Skin epidermis (tissue), 12 donors: ENCODE data around the gene CCT5.

ENCODE experiments used
- H3K27ac ChIP-seq, 21 experiments: fragments of 200-600 bp; sonication (generic) in 11 of 21; one replicate each; pipeline ENCODE4 v1.5.0; 2020; ENCODE audit warnings: mild to moderate bottlenecking in 3 of 21, inconsistent platforms in 2 of 21, moderate library complexity in 2 of 21
- H3K4me3 ChIP-seq, 7 experiments: fragments of 200-600 bp; sonication (generic) in 2 of 7; one replicate each; pipeline ENCODE4 v1.5.0; 2020; ENCODE audit warnings: inconsistent platforms in 2 of 7, mild to moderate bottlenecking in 2 of 7, moderate library complexity in 1 of 7

CCT5 gene

GRCh38 chr5:10249948-10250805 is at the start of gene CCT5:
Gene CCT5 (plus strand): TSS chr5:10250280. CDS start chr5:10250341, 61 bp downstream.
- Histone ChIP-seq H3K27ac (peak within 1 kb of the TSS; percentile 65 to 100 (median 97)), H3K4me3 (peak within 1 kb of the TSS; percentile 64 to 100 (median 85))

- H3K4me3 ChIP-seq: no peak overlapping the region
- H3K27ac ChIP-seq: no peak overlapping the region
Measured at GRCh38 chr5:10201223-10201868, 48.7 kb upstream of the CCT5 start.

GRCh38 chr5:10202089-10202910 is 47.8 kb upstream of the CCT5 start:
- Histone ChIP-seq H3K4me3 (no peak overlapping the region), H3K27ac (no peak overlapping the region)

DNA sequence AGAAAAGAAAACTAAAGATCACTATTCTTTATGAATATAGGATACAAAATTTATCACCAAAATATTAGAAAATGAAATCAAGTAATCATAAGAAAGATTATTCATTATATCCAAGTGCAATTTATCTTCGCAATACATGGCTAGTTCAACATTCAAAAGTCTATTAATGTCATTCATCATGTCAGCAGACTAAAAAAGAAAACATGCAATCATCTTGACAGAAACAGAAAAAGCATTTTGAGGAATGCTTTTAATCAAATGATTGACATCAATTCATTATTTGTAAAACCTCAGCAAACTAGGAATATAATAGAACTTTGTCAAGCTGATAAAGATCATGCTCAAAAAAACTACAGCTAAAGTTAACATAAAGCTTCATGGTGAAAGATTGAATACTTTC is 41.1 kb upstream of the CCT5 start:
- no peak overlapping the region for H3K4me3 ChIP-seq
- no peak overlapping the region for H3K27ac ChIP-seq

DNA sequence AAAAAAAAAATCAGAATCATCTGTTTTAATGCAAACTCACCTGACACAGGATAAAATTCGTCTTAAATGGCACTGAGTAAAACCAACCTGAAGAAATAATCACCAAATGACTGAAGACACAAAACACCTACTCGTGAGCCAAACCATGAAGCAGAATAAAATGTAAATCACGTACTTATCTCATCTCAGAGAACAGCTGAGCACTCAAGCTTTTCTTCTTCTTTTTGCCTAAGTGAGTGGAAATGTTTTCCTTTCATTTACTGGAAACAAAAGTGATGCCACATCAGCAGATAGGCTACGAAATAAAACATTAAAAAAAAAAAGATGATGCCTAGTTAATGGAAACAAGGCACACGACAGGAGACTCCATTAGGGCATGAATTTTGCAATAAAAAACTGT is 36.8 kb upstream of the CCT5 start:
- Histone ChIP-seq H3K27ac (no peak overlapping the region), H3K4me3 (no peak overlapping the region)

GRCh38 chr5:10214041-10214440 is 36.0 kb upstream of the CCT5 start:
- no peak overlapping the region for H3K4me3 ChIP-seq
- H3K27ac ChIP-seq: no peak overlapping the region

- no peak overlapping the region for H3K4me3 ChIP-seq
Measured at GRCh38 chr5:10215366-10215765, 34.7 kb upstream of the CCT5 start.

GRCh38 chr5:10216107-10216506 is 34.0 kb upstream of the CCT5 start:
- Histone ChIP-seq H3K4me3 (no peak overlapping the region), H3K27ac (no peak overlapping the region)

More at GRCh38 chr5:10215366-10215765, 34.7 kb upstream of the CCT5 start:
- H3K27ac ChIP-seq: no peak overlapping the region

DNA sequence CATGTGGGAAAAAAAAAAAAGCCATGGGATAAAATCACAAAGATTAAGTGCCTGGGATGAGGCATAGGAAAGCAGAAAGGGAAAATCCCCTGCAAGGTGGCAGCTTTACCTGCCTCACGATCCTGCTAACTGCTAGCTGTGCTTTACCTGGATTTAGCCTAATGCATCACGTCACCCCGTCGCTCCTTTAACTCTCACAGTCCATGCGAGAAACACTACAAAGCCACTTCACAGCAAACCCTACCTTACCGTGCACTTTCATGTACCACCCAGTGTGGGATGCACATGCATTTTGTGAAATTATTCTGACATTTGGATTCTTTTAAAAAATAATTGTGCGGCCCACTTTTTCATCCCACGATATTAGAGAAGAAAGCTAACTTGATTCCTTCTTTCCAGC is 31.4 kb upstream of the CCT5 start:
- no peak overlapping the region for H3K27ac ChIP-seq
- H3K4me3 ChIP-seq: no peak overlapping the region

GRCh38 chr5:10219068-10219467 is 31.0 kb upstream of the CCT5 start:
- Histone ChIP-seq H3K27ac (no peak overlapping the region), H3K4me3 (no peak overlapping the region)

- Histone ChIP-seq H3K27ac (no peak overlapping the region), H3K4me3 (no peak overlapping the region)
Measured at GRCh38 chr5:10220248-10220647, 29.8 kb upstream of the CCT5 start.

- no peak overlapping the region for H3K27ac ChIP-seq
- no peak overlapping the region for H3K4me3 ChIP-seq
Measured at GRCh38 chr5:10222326-10222725, 27.8 kb upstream of the CCT5 start.

DNA sequence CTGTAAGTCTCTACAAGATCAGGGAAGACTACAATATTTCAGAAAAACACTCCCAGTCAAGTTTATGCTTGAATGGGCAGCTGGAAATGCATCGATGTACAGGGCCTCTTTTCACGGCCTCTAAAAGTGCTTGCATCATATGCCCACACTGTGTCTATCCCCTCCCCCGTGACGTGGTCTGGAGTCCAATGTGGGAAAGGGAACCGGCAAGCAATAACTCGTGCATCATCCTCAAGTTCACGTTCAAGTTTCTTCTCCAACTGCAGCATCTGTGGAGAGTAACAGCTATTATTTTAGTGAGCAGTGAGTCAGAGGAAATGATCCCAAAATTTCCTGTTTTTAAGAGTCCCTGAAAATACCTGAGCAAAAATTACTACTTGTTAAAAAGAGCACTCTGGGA is 22.7 kb upstream of the CCT5 start:
- Histone ChIP-seq H3K4me3 (no peak overlapping the region), H3K27ac (no peak overlapping the region)

DNA sequence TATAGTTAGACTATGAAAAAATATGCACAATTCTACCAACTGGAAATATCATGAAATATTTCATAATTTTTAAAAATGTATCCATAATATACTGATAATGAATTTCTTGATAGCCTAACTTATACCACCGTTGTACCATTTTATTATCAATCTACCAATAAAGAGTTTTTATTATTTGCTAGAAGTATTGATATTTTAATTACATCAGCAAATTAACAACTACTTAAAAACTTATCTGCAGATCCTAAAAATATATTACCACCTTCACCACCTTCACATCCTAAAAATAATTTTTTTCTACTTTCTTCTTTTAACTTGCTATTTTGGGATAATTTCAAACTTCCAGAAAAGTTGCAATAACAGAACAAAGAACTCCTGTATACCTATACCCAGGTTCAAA is 21.8 kb upstream of the CCT5 start:
- H3K4me3 ChIP-seq: no peak overlapping the region
- H3K27ac ChIP-seq: no peak overlapping the region

DNA sequence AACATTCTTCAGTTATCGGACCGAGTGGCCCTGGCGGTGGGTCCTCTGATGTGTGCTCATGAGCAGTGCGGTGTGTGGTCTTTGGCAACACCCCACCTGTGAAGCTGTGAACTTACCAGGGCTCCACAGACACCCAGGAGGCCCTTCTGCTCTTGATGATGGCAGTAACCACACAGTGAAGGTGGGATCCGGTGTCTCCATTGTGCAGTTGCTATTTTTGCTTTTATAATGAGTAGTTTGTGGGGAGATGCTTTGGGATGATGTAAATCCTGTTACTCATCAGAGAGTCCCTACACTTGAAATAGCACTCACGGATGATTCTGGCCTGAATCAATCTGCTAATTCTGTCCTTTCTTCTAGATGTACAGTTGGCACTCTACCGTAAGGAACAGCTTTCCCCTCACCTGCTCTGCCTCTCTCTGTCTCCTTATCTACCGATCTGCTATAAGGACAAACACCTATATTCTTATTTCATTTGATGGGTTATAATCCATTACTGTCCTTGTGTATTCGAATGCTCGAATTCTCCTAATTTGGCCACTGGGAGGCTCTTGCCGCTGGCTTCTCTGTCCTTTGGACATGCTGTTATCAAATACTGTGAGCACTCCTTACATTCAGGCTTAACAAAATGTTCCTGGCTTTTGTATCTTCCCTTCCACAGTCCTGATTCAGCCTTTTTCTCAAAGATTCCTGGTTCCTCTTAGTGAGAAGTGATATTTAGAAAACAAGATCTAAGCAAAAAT is 20.6 kb upstream of the CCT5 start:
- H3K27ac ChIP-seq: no peak overlapping the region
- H3K4me3 ChIP-seq: no peak overlapping the region

GRCh38 chr5:10232386-10232785 is 17.7 kb upstream of the CCT5 start:
- H3K4me3 ChIP-seq: no peak overlapping the region
- no peak overlapping the region for H3K27ac ChIP-seq

DNA sequence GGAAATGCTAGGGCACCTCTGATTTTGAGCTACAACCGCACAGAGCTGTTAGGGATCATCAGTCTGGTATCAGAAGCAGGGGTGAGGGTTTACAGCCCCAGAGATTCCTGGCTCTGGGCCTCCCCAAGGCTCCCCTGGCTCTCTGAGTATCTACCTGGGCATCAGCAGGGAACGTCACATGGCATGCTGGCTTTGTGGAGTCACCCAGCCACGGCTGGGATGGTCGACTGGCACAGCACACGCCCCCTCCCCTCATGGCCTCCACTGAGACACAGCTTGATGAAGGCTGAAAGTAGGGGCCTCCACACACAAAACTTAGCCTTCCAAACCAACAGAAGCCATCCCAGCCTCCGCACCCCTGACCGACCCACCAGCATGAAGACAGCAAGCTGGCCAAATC is 17.1 kb upstream of the CCT5 start:
- no peak overlapping the region for H3K4me3 ChIP-seq
- H3K27ac ChIP-seq: no peak overlapping the region

GRCh38 chr5:10233505-10233904 is 16.6 kb upstream of the CCT5 start:
- no peak overlapping the region for H3K27ac ChIP-seq
- H3K4me3 ChIP-seq: no peak overlapping the region

GRCh38 chr5:10235350-10235749 is 14.7 kb upstream of the CCT5 start:
- Histone ChIP-seq H3K27ac (no peak overlapping the region), H3K4me3 (no peak overlapping the region)
